Measurements from ENCODE around the gene ZFP3.

DNA sequence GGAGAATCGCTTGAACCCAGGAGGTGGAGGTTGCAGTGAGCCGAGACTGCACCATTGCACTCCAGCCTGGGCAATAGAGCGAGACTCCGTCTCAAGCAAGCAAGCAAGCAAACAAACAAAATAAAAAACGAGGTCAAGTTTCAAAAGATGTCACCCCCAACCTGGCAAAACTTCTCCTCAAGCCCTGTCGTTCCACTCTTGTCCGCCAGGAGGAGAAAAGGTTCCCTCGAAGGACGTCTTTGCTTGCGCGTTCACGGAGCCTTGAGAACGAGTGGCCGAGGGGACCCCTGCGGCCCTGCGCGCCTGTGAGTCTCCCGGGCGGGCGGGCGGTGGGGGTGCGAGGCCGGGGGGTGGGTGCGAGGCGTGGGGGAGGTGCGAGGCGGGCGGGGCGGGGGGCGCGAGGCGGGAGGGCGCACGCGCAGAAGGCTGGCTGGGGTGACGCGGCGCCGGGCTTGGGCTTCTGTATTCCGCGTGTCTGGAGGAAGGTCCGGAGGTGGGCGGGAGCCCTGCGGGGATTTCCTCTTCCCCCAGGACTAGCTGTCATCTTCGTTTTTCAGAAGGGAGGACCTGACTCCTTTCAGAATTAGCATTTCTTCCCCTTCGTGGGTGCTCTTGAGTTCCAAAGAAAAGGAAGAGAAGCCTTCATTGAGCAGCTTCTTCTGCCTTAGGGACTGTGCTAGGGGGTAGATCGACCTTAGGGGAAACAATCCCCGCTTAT, 46.7 kb upstream of the ZFP3 start:
- TF ChIP-seq POLR2AphosphoS5 (IDR thresholded peaks at IDR 0.05; ENCODE audit: borderline replicate concordance, low read depth, low read length), result no peak
- TF ChIP-seq EZH2 (IDR thresholded peaks at IDR 0.05), result no peak

Measured in SK-N-MC (cell line).